ENCODE results near the gene ATXN8OS. TPM values are rescaled to one million over a fixed set of nuclear protein-coding genes. Genes with fewer than 3 reads are reported as not detected.

The ATXN8OS gene
- not detected for total RNA-seq

- peaks cover 20% of the 10 kb centered on the region for H3K27me3 ChIP-seq
- WGBS, 2 donors (ENCODE audit: low coverage in 1 of 2), result 1% methylated on average over 15 of the region's 53 CpGs; no CpG with 5 or more reads in 1 of the 2 donors
- TF ChIP-seq POLR2A (IDR thresholded peaks at IDR 0.05), result no peak
- no peak for TF ChIP-seq POLR2AphosphoS5 (IDR thresholded peaks at IDR 0.05)
- no peak for TF ChIP-seq EP300 (IDR thresholded peaks at IDR 0.05)
- TF ChIP-seq CTCF (IDR thresholded peaks at IDR 0.05), result no peak
- no peak for ATAC-seq
- H3K36me3 ChIP-seq, result no peaks in the 10 kb centered on the region
- H3K4me3 ChIP-seq, result no peak within 1 kb of the TSS
- no peak within 1 kb of the TSS for H3K27ac ChIP-seq
- no peaks in the 10 kb centered on the region for H3K9me3 ChIP-seq
- no peaks in the 10 kb centered on the region for H3K4me1 ChIP-seq
Observed at GRCh38 chr13:70107498-70108281, at the start of gene ATXN8OS. TSS of gene ATXN8OS (plus strand) at chr13:70107826.

GRCh38 chr13:70080012-70080411, 27.6 kb upstream of the ATXN8OS start:
- no peaks in the 10 kb centered on the region for H3K9me3 ChIP-seq
- no peaks in the 10 kb centered on the region for H3K36me3 ChIP-seq
- no peak for ATAC-seq
- no peak overlapping the region for H3K27ac ChIP-seq
- TF ChIP-seq EP300 (IDR thresholded peaks at IDR 0.05), result no peak
- H3K4me3 ChIP-seq, result no peak overlapping the region
- WGBS, 2 donors (ENCODE audit: low coverage in 1 of 2), result 19 to 36% methylated on average over 3 of the region's 4 CpGs
- no peaks in the 10 kb centered on the region for H3K27me3 ChIP-seq
- no peaks in the 10 kb centered on the region for H3K4me1 ChIP-seq

- no peak for TF ChIP-seq EP300 (IDR thresholded peaks at IDR 0.05)
- 67 to 100% methylated on average over 2 to 4 of the region's 4 CpGs for WGBS, 2 donors (ENCODE audit: low coverage in 1 of 2)
- Histone ChIP-seq H3K27ac (no peak overlapping the region), H3K4me1 (no peaks in the 10 kb centered on the region), H3K4me3 (no peak overlapping the region), H3K9me3 (no peaks in the 10 kb centered on the region), H3K36me3 (no peaks in the 10 kb centered on the region), H3K27me3 (no peaks in the 10 kb centered on the region)
- ATAC-seq, result no peak
Observed at GRCh38 chr13:70087247-70087646, 20.4 kb upstream of the ATXN8OS start.

GRCh38 chr13:70088926-70089325, 18.7 kb upstream of the ATXN8OS start:
- no peak for ATAC-seq
- TF ChIP-seq POLR2AphosphoS5 (IDR thresholded peaks at IDR 0.05) (no peak), POLR2A (IDR thresholded peaks at IDR 0.05) (no peak), CTCF (IDR thresholded peaks at IDR 0.05) (no peak), EP300 (IDR thresholded peaks at IDR 0.05) (no peak)
- Histone ChIP-seq H3K27me3 (no peaks in the 10 kb centered on the region), H3K9me3 (no peaks in the 10 kb centered on the region), H3K4me1 (no peaks in the 10 kb centered on the region), H3K27ac (no peak overlapping the region), H3K4me3 (no peak overlapping the region), H3K36me3 (no peaks in the 10 kb centered on the region)
- 86 to 89% methylated on average over 2 of the region's 2 CpGs for WGBS, 2 donors (ENCODE audit: low coverage in 1 of 2)

GRCh38 chr13:70090036-70090723, 17.4 kb upstream of the ATXN8OS start:
- 67 to 78% methylated on average over 2 of the region's 2 CpGs for WGBS, 2 donors (ENCODE audit: low coverage in 1 of 2)
- Histone ChIP-seq H3K4me3 (no peak overlapping the region), H3K4me1 (no peaks in the 10 kb centered on the region), H3K27me3 (no peaks in the 10 kb centered on the region), H3K9me3 (no peaks in the 10 kb centered on the region), H3K27ac (no peak overlapping the region), H3K36me3 (no peaks in the 10 kb centered on the region)
- TF ChIP-seq POLR2AphosphoS5 (IDR thresholded peaks at IDR 0.05) (no peak), CTCF (IDR thresholded peaks at IDR 0.05) (no peak), EP300 (IDR thresholded peaks at IDR 0.05) (no peak), POLR2A (IDR thresholded peaks at IDR 0.05) (no peak)
- ATAC-seq, result no peak

GRCh38 chr13:70098669-70099068, 9.0 kb upstream of the ATXN8OS start:
- no peak overlapping the region for H3K4me3 ChIP-seq
- H3K27me3 ChIP-seq, result no peaks in the 10 kb centered on the region
- H3K36me3 ChIP-seq, result no peaks in the 10 kb centered on the region
- ATAC-seq, result no peak
- no peaks in the 10 kb centered on the region for H3K9me3 ChIP-seq
- TF ChIP-seq POLR2AphosphoS5 (IDR thresholded peaks at IDR 0.05) (no peak), EP300 (IDR thresholded peaks at IDR 0.05) (no peak), POLR2A (IDR thresholded peaks at IDR 0.05) (no peak), CTCF (IDR thresholded peaks at IDR 0.05) (no peak)
- H3K27ac ChIP-seq, result no peak overlapping the region
- WGBS, 2 donors (ENCODE audit: low coverage in 1 of 2), result 57 to 82% methylated on average over 1 of the region's 1 CpG
- no peaks in the 10 kb centered on the region for H3K4me1 ChIP-seq
